MM.1S (cell line): ENCODE data around the gene VRK2.

Source experiments
- EZH2 ChIP-seq: fragments of 300-600 bp; sonication (generic); optimal IDR thresholded peaks from 2 replicates; pipeline ENCODE3; 2017; ENCODE audit warnings: low read depth, mild to moderate bottlenecking, antibody characterized with exemption, low read length, mixed read lengths
- EZH2phosphoT487 ChIP-seq: fragments of 300-600 bp; sonication (generic); IDR thresholded peaks from 2 replicates; pipeline ENCODE4 v1.6.1; 2018; ENCODE audit warnings: antibody characterized with exemption, low read length
- TF ChIP-seq, protein P1 (sequence below): fragments of 300-600 bp; sonication (generic); IDR thresholded peaks from 2 replicates; pipeline ENCODE4 v1.5.1; 2016; ENCODE audit warnings: antibody characterized with exemption, low read length, mixed read lengths

DNA sequence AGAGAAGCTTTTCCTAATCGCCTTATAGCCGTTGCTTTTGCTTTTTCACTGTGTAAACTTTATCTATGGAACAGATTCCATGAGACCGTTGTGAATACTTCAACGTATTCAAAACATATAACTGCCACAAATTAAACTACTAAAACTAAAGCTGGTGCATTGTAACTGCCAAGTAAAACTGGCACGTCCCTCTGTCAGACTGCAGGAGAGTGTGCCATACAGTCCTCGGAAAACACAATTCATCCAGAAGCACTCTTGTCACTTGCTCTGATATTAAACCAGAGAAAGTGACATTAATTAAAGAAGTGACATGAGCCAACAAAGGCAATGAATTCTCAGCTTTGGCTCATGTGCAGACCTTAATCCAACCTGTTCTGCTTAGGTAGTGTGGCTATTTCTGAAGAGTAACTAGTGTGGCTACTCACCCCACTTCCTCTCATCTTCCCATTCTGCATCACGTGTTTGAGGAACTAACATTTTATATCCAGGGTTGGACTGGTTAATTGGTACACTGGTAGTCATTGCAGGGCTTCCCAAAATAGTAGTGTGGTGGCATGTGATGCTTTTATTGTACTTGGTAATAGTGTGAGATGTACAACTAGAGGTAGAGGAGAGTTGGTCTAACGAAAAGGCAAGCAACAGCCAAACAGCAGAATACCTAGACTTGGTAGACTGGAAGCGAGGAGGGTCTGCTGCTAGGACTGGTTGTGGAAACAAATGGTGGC lies 9.7 kb downstream of the VRK2 start:
- TF ChIP-seq, protein P1, sequence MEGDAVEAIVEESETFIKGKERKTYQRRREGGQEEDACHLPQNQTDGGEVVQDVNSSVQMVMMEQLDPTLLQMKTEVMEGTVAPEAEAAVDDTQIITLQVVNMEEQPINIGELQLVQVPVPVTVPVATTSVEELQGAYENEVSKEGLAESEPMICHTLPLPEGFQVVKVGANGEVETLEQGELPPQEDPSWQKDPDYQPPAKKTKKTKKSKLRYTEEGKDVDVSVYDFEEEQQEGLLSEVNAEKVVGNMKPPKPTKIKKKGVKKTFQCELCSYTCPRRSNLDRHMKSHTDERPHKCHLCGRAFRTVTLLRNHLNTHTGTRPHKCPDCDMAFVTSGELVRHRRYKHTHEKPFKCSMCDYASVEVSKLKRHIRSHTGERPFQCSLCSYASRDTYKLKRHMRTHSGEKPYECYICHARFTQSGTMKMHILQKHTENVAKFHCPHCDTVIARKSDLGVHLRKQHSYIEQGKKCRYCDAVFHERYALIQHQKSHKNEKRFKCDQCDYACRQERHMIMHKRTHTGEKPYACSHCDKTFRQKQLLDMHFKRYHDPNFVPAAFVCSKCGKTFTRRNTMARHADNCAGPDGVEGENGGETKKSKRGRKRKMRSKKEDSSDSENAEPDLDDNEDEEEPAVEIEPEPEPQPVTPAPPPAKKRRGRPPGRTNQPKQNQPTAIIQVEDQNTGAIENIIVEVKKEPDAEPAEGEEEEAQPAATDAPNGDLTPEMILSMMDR = no peak
- TF ChIP-seq EZH2 (no peak), EZH2phosphoT487 (no peak)
